Adrenal gland (tissue), 12 donors: ENCODE results near the gene EGLN3. TPM values are rescaled to one million over a fixed set of nuclear protein-coding genes. Genes with fewer than 3 reads are reported as not detected.

Experiments used
- DNase-seq, 7 donors: peaks; one replicate each; pipeline ENCODE4 v3.0.0-alpha.2; 2019 to 2020
- H3K27ac ChIP-seq, 5 donors: fragments of 200-600 bp; sonication (generic) in 4 of 5; 1 replicate in 3 of 5; 2 replicates in 2 of 5; pipeline versions ENCODE4 v1.5.1 to v1.8.0; 2016 to 2020; ENCODE audit warnings: mild to moderate bottlenecking in 1 of 5
- H3K27me3 ChIP-seq: fragments of 200-600 bp; 2 replicates; pipeline ENCODE4 v1.8.0; 2021
- H3K36me3 ChIP-seq, 2 donors: fragments of 200-600 bp; replicated peaks in 1 of 2; 1 replicate in 1 of 2; 2 replicates in 1 of 2; pipeline versions ENCODE4 v1.5.1 to v1.8.0; 2018 to 2022
- H3K4me1 ChIP-seq, 2 donors: fragments of 200-600 bp; replicated peaks in 1 of 2; 1 replicate in 1 of 2; 2 replicates in 1 of 2; pipeline versions ENCODE4 v1.5.1 to v1.8.0; 2018 to 2021
- H3K4me3 ChIP-seq, 4 donors: fragments of 200-600 bp; sonication (generic) in 3 of 4; one replicate each; pipeline ENCODE4 v1.5.1; 2016 to 2018
- H3K9me3 ChIP-seq, 3 donors: fragments of 200-600 bp; sonication (generic) in 1 of 3; replicated peaks in 1 of 3; 1 replicate in 2 of 3; 2 replicates in 1 of 3; pipeline versions ENCODE4 v1.5.1 to v1.8.0; 2016 to 2021
- CTCF ChIP-seq, 6 experiments: fragments of 450-650 bp in 4 of 6; fragments of 200-600 bp in 2 of 6; sonication (generic) in 1 of 6; IDR thresholded peaks; 1 replicate in 5 of 6; 2 replicates in 1 of 6; pipeline versions ENCODE4 v1.5.1 to v1.8.0; 2016 to 2021; ENCODE audit warnings: antibody characterized with exemption in 6 of 6, mild to moderate bottlenecking in 2 of 6, moderate library complexity in 1 of 6
- POLR2A ChIP-seq, 2 donors: fragments of 450-650 bp; IDR thresholded peaks; one replicate each; pipeline ENCODE4 v1.6.1; 2017; ENCODE audit warnings: antibody characterized with exemption in 2 of 2, mild to moderate bottlenecking in 2 of 2, moderate library complexity in 1 of 2
- WGBS, 4 donors: extraction: QIAGEN DNeasy Blood & Tissue Kit in 2 of 4; methylation state at CpG; one replicate each; pipeline versions ENCODE4 v1.1.5 to v1.1.7; 2013 to 2017; 5-methylcytosine and 5-hydroxymethylcytosine counted together
- intact Hi-C, 2 donors: fragments of 100-400 bp; cut with DNase I; formaldehyde crosslinking; loops; one replicate each; pipeline versions ENCODE4 v1.14.1 to v1.15.0; 2022 to 2023
- polyA plus RNA-seq, 3 donors: library from polyadenylated mRNA; stranded (reverse); fragments of 200-250 nt in 2 of 3; fragments of 350-450 nt in 1 of 3; fragmentation: Illumina TruSeq in 1 of 3; extraction: RNeasy Lipid Tissue Mini Kit (QIAGEN cat#74804) in 1 of 3; gene quantifications; one replicate each; pipeline ENCODE4 v1.2.3, GENCODE V29; 2013 to 2014
- total RNA-seq, 9 donors: library from RNA; depleted of rRNA in 4 of 9; stranded (reverse); fragments of >200 nt in 4 of 9; fragments of 120-200 nt in 1 of 9; fragmentation: NEBNext Ultra II Directional in 1 of 9; extraction: Animal tissue kit (Norgen Biotek cat#: 25700) in 1 of 9; gene quantifications; one replicate each; pipeline versions ENCODE4 v1.1.0 to v1.2.4, GENCODE V29; 2013 to 2023
- donor health status: healthy with polysubstance abuse.
- donor health status: Bipolar disorder and iron deficiency.
- donor health status: DM: yes; HTN: yes; CAD: no.
- donor health status: DM: no; HTN: no; CAD: no.
- donor health status: DM: no; HTN: no; CAD: no.
- donor health status: DM: yes; HTN: yes; CAD: no.

EGLN3 gene
- total and polyA plus RNA-seq, 12 donors = 0.18 to 7.4 (median 0.78) TPM

DNA sequence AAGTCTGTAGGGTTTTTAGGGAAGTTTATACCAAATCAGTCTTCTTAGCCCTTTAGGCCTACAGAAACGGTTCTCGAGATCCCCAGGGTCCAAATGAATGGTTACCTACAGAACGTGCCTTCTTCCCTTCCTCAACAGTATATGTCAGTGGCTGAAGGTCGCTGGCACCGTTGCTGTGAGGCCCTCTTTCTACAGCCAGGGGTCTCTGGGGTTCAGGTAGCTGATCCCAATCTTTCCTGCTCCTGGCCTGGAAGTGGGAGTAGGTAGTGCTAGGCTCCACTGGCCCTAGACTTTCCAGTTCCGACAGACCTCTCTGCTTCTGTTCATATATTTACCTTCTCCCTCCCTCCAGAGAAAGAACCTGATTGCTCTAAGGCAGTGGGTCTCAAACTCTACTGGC is 6.4 kb upstream of the EGLN3 start:
- 73 to 87% (median 84%) methylated on average over 6 of the region's 6 CpGs for WGBS, 4 donors
- peaks cover 19% of the 10 kb centered on the region for H3K27me3 ChIP-seq
- DNase-seq = no peak
- no peak for TF ChIP-seq POLR2A (IDR thresholded peaks at IDR 0.05)
- TF ChIP-seq CTCF (IDR thresholded peaks at IDR 0.05) = no peak
- no peaks in the 10 kb centered on the region for H3K9me3 ChIP-seq
- no peak overlapping the region for H3K27ac ChIP-seq
- H3K4me3 ChIP-seq = no peak overlapping the region
- H3K4me1 ChIP-seq = no peaks in the 10 kb centered on the region
- H3K36me3 ChIP-seq = no peaks in the 10 kb centered on the region
- intact Hi-C loops = no loop called here

DNA sequence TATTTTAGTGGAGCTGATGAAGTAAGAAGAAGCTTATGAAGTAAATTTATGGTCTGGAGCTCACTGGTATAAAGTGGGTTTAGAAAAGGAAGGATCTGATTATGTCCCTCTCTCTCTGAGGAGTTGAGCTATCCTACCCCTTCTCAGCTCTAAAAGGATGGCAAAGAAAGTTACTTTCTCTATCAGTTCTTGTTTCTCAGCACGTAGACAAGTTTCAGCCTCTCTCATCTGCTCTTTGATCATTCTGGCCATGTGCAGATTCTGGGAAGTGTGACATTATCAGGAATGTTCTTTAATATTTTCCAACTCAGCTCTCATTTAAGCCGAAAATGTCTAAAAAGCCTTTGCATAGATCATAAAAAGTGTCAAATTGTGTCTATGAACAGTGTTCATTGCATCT is 5.8 kb upstream of the EGLN3 start:
- no peak overlapping the region for H3K27ac ChIP-seq
- no peak for DNase-seq
- TF ChIP-seq POLR2A (IDR thresholded peaks at IDR 0.05) (no peak), CTCF (IDR thresholded peaks at IDR 0.05) (no peak)
- WGBS, 4 donors = 74 to 93% (median 81%) methylated on average over 2 of the region's 2 CpGs
- no peak overlapping the region for H3K4me3 ChIP-seq
- no peaks in the 10 kb centered on the region for H3K9me3 ChIP-seq
- intact Hi-C loops = no loop called here
- peaks cover 25% of the 10 kb centered on the region for H3K27me3 ChIP-seq
- no peaks in the 10 kb centered on the region for H3K36me3 ChIP-seq
- H3K4me1 ChIP-seq = no peaks in the 10 kb centered on the region

DNA sequence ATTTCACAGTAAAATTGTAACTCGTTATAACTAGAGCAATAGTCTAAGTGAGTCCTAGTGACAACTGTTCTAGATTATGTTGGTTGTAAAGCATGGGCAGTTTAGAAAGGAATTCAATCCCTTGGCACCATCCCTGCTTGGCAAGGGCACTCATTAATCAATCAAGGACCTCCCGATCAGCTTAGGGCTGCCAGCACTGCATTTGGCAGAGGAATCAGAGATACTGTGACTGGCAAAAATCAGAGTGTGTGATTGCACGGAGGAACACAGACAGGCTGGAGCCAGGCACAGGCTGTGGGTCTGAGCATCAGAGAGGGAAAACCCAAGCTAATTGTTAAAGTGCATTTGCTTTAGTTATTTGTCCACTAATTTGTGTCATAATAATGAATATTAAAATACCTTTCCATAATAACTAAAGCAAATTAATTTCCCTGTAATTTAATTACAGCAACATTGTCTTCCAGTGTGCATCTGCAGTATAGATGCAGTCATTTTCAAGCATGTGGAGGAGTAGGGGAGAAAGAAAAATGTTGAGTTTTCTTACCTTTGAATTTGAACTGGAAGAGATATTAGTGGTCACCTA is 3.2 kb upstream of the EGLN3 start:
- no peak for DNase-seq
- Histone ChIP-seq H3K27ac (no peak overlapping the region), H3K4me1 (peaks cover 7 to 15% of the 10 kb centered on the region in 2 donors), H3K4me3 (no peak overlapping the region), H3K9me3 (no peaks in the 10 kb centered on the region), H3K27me3 (peaks cover 29% of the 10 kb centered on the region), H3K36me3 (no peaks in the 10 kb centered on the region)
- intact Hi-C loops = no loop called here
- no peak for TF ChIP-seq POLR2A (IDR thresholded peaks at IDR 0.05)
- 37 to 48% (median 43%) methylated on average over 3 of the region's 3 CpGs for WGBS, 4 donors

DNA sequence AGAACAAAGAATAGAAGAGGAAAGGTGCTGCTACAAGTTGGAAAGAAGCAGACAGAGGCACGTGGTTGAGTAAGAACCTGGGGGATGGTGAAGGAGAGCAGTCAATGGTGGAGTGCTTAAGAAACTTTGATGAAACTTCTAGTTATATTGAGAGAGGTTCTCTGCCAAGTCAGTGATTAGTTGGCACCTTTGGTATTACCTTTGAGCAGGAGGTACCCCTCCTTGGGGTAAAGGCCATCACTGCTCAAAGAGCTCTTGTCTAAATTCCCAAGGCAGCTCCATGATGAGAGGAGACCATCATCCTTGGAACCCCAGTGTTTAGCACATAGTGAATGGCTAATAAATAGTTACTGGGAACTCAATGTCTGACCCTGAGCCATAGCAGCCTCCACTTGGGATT is 1.7 kb upstream of the EGLN3 start:
- 77 to 96% (median 87%) methylated on average over 1 of the region's 1 CpG for WGBS, 4 donors
- H3K4me3 ChIP-seq = no peak overlapping the region
- intact Hi-C loops = no loop called here

More for the DNA sequence above, 1.7 kb upstream of the EGLN3 start:
- no peaks in the 10 kb centered on the region for H3K9me3 ChIP-seq
- H3K36me3 ChIP-seq = no peaks in the 10 kb centered on the region
- peaks cover 7 to 15% of the 10 kb centered on the region in 2 donors for H3K4me1 ChIP-seq
- H3K27ac ChIP-seq = no peak overlapping the region
- DNase-seq = no peak
- no peak for TF ChIP-seq POLR2A (IDR thresholded peaks at IDR 0.05)
- TF ChIP-seq CTCF (IDR thresholded peaks at IDR 0.05) = no peak
- H3K27me3 ChIP-seq = peaks cover 24% of the 10 kb centered on the region
